Sigmoid colon (tissue), 7 donors: ENCODE data around the gene WFIKKN1. TPM values are rescaled to one million over a fixed set of nuclear protein-coding genes. Genes with fewer than 3 reads are reported as not detected.

ENCODE experiments used
- DNase-seq: peaks from one replicate; pipeline ENCODE4 v3.0.0-alpha.2; 2019
- H3K27ac ChIP-seq, 4 donors: fragments of 200-600 bp; sonication (generic); one replicate each; pipeline ENCODE4 v1.5.1; 2016 to 2019; ENCODE audit warnings: mild to moderate bottlenecking in 1 of 4
- H3K27me3 ChIP-seq, 3 donors: fragments of 200-600 bp; sonication (generic); one replicate each; pipeline ENCODE4 v1.5.1; 2019; ENCODE audit warnings: mild to moderate bottlenecking in 1 of 3
- H3K36me3 ChIP-seq, 4 donors: fragments of 200-600 bp; sonication (generic); one replicate each; pipeline ENCODE4 v1.5.1; 2016 to 2019
- H3K4me1 ChIP-seq, 4 donors: fragments of 200-600 bp; sonication (generic); one replicate each; pipeline ENCODE4 v1.5.1; 2017 to 2019
- H3K4me3 ChIP-seq, 4 donors: fragments of 200-600 bp; sonication (generic); one replicate each; pipeline ENCODE4 v1.5.1; 2017 to 2019; ENCODE audit warnings: mild to moderate bottlenecking in 2 of 4, moderate library complexity in 1 of 4
- H3K9me3 ChIP-seq, 4 donors: fragments of 200-600 bp in 3 of 4; sonication (generic) in 3 of 4; one replicate each; pipeline versions ENCODE4 v1.5.1 to v1.6.1; 2013 to 2019
- EP300 ChIP-seq, 4 donors: sonication (generic); formaldehyde crosslinking; IDR thresholded peaks; one replicate each; pipeline ENCODE4 v1.6.1; 2017; ENCODE audit warnings: antibody characterized with exemption in 4 of 4
- POLR2A ChIP-seq, 2 donors: fragments of 450-650 bp; IDR thresholded peaks; one replicate each; pipeline ENCODE4 v1.6.1; 2016; ENCODE audit warnings: antibody characterized with exemption in 2 of 2, mild to moderate bottlenecking in 2 of 2, moderate library complexity in 2 of 2
- POLR2AphosphoS5 ChIP-seq, 4 donors: sonication (generic); formaldehyde crosslinking; IDR thresholded peaks; one replicate each; pipeline ENCODE4 v1.6.1; 2017; ENCODE audit warnings: antibody characterized with exemption in 4 of 4
- WGBS, 2 donors: extraction: QIAGEN DNeasy Blood & Tissue Kit; methylation state at CpG; one replicate each; pipeline ENCODE4 v1.1.7; 2013; 5-methylcytosine and 5-hydroxymethylcytosine counted together
- intact Hi-C: fragments of 100-400 bp; cut with DNase I; formaldehyde crosslinking; loops from one replicate; pipeline ENCODE4 v1.15.1; 2023
- polyA plus RNA-seq, 3 donors: library from polyadenylated mRNA; stranded (reverse); fragments of 200-250 nt; gene quantifications; one replicate each; pipeline ENCODE4 v1.2.3, GENCODE V29; 2013
- total RNA-seq, 4 donors: library from RNA; depleted of rRNA; stranded (reverse); fragments of >200 nt; gene quantifications; one replicate each; pipeline ENCODE4 v1.1.0, GENCODE V29; 2016
- TF ChIP-seq, protein P1 (sequence below), 4 experiments: fragments of 450-650 bp in 3 of 4; fragments of 200-600 bp in 1 of 4; IDR thresholded peaks; one replicate each; pipeline ENCODE4 v1.5.1; 2016 to 2019; ENCODE audit warnings: antibody characterized with exemption in 4 of 4, mild to moderate bottlenecking in 3 of 4, moderate library complexity in 2 of 4
- donor health status: healthy with polysubstance abuse.
- donor health status: Bipolar disorder and iron deficiency.
- donor health status: healthy.

WFIKKN1 gene
- total and polyA plus RNA-seq, 7 donors, result 0.27 to 1.4 (median 0.49) TPM

DNA sequence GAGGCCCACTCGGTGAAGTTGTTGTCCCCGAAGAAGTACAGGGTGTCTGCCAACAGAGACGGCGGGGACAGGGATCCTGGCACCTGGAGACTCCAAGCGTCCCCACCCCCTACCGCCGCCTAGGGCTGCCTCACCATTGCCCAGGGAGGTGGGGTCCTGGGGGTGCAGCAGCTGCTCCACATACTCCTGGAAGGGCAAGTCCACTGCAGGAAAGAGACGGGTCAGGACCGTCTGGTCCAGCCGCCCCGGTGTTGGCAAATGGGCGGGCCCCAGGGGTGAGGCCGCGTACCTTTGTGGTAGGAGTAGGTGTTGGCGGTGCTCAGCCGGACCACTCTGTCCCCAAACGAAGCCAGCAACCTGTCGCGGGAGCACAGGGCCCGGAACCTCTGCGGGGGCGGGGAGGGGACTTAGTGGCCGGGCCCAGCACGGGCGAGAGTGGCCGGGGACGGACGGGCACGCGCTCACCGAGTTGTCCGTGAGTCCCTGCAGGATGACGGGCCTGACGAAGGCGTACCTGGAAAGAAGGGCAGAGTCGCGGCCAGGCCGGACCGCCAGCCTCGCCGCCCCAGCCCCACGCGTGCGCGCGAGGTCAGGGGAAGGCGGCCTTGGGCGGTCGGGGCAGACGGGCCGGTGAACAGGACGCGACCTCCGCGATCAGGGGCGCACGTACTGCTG is 52.7 kb downstream of the WFIKKN1 start:
- TF ChIP-seq, protein P1, sequence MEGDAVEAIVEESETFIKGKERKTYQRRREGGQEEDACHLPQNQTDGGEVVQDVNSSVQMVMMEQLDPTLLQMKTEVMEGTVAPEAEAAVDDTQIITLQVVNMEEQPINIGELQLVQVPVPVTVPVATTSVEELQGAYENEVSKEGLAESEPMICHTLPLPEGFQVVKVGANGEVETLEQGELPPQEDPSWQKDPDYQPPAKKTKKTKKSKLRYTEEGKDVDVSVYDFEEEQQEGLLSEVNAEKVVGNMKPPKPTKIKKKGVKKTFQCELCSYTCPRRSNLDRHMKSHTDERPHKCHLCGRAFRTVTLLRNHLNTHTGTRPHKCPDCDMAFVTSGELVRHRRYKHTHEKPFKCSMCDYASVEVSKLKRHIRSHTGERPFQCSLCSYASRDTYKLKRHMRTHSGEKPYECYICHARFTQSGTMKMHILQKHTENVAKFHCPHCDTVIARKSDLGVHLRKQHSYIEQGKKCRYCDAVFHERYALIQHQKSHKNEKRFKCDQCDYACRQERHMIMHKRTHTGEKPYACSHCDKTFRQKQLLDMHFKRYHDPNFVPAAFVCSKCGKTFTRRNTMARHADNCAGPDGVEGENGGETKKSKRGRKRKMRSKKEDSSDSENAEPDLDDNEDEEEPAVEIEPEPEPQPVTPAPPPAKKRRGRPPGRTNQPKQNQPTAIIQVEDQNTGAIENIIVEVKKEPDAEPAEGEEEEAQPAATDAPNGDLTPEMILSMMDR (IDR thresholded peaks at IDR 0.05), result no peak
- TF ChIP-seq POLR2A (IDR thresholded peaks at IDR 0.05) (no peak), POLR2AphosphoS5 (IDR thresholded peaks at IDR 0.05) (no peak), EP300 (IDR thresholded peaks at IDR 0.05) (no peak)
- Histone ChIP-seq H3K4me3 (peak overlapping the region; percentile 49 to 83 (median 79)), H3K27ac (peak overlapping the region; percentile 82 to 87 (median 83)), H3K36me3 (peaks cover 14 to 41% (median 21%) of the 10 kb centered on the region in 4 donors), H3K9me3 (no peaks in the 10 kb centered on the region), H3K27me3 (no peaks in the 10 kb centered on the region), H3K4me1 (peaks cover 0 to 70% (median 63%) of the 10 kb centered on the region in 4 donors)
- no peak for DNase-seq
- intact Hi-C loops, result loop anchor here (2.0 to 10.0 kb wide), 2 partner anchors 37 to 1091 kb away; partner anchors contain the start of genes ANTKMT, EME2, MRPS34 and NME3
- WGBS, 2 donors, result 6 to 19% methylated on average over 57 of the region's 57 CpGs

Other genes starting within 250 kb of the WFIKKN1 start
- 10 to 100 TPM; 20.7 to 26.6 (median 22.7) TPM for gene PGAP6, start 249.0 kb upstream of the WFIKKN1 start, total RNA-seq
- gene PGAP6, start 249.0 kb upstream of the WFIKKN1 start, polyA plus RNA-seq, result 100 to 1,000 TPM in 1 of 3 donors, 10 to 100 TPM in 2; 61.9 to 109 (median 70.3) TPM
- gene NME4, start 233.8 kb upstream of the WFIKKN1 start, total RNA-seq, result 100 to 1,000 TPM; 138 to 281 (median 191) TPM
- 10 to 100 TPM; 39.6 to 55.3 (median 46.7) TPM for gene NME4, start 233.8 kb upstream of the WFIKKN1 start, polyA plus RNA-seq
- 10 to 100 TPM; 15.0 to 21.6 (median 16.4) TPM for gene DECR2, start 229.1 kb upstream of the WFIKKN1 start, total RNA-seq
- gene DECR2, start 229.1 kb upstream of the WFIKKN1 start, polyA plus RNA-seq, result 10 to 100 TPM; 30.6 to 39.1 (median 31.9) TPM
- gene RAB11FIP3, start 205.3 kb upstream of the WFIKKN1 start, total RNA-seq, result 10 to 100 TPM; 20.0 to 44.9 (median 28.9) TPM
- 10 to 100 TPM; 10.6 to 24.1 (median 13.2) TPM for gene RAB11FIP3, start 205.3 kb upstream of the WFIKKN1 start, polyA plus RNA-seq
- 10 to 100 TPM; 10.3 to 24.4 (median 16.9) TPM for gene CAPN15, start 103.3 kb upstream of the WFIKKN1 start, total RNA-seq
- 10 to 100 TPM; 35.4 to 85.8 (median 60.1) TPM for gene CAPN15, start 103.3 kb upstream of the WFIKKN1 start, polyA plus RNA-seq
- gene PRR35, start 70.6 kb upstream of the WFIKKN1 start, total RNA-seq, result not detected
- not detected for gene PRR35, start 70.6 kb upstream of the WFIKKN1 start, polyA plus RNA-seq
- 1 to 10 TPM; 1.5 to 4.2 (median 1.7) TPM for gene NHLRC4, start 64.0 kb upstream of the WFIKKN1 start, total RNA-seq
- 1 to 10 TPM in 1 of 3 donors, under 1 TPM in 2; 0.60 to 1.5 (median 0.69) TPM for gene NHLRC4, start 64.0 kb upstream of the WFIKKN1 start, polyA plus RNA-seq
- 10 to 100 TPM; 15.5 to 45.7 (median 22.6) TPM for gene PIGQ, start 61.0 kb upstream of the WFIKKN1 start, total RNA-seq
- gene PIGQ, start 61.0 kb upstream of the WFIKKN1 start, polyA plus RNA-seq, result 10 to 100 TPM; 11.1 to 47.4 (median 12.0) TPM
- 10 to 100 TPM; 16.8 to 32.7 (median 17.9) TPM for gene RAB40C, start 40.9 kb upstream of the WFIKKN1 start, total RNA-seq
- 10 to 100 TPM; 28.8 to 41.2 (median 38.3) TPM for gene RAB40C, start 40.9 kb upstream of the WFIKKN1 start, polyA plus RNA-seq
- gene METTL26, start 5.3 kb downstream of the WFIKKN1 start, total RNA-seq, result 100 to 1,000 TPM; 101 to 163 (median 157) TPM
- 100 to 1,000 TPM in 1 of 3 donors, 10 to 100 TPM in 2; 79.5 to 132 (median 87.1) TPM for gene METTL26, start 5.3 kb downstream of the WFIKKN1 start, polyA plus RNA-seq
- 10 to 100 TPM; 52.1 to 63.4 (median 55.6) TPM for gene MCRIP2, start 10.8 kb downstream of the WFIKKN1 start, total RNA-seq
- gene MCRIP2, start 10.8 kb downstream of the WFIKKN1 start, polyA plus RNA-seq, result 100 to 1,000 TPM; 106 to 132 (median 131) TPM
- gene WDR90, start 18.4 kb downstream of the WFIKKN1 start, total RNA-seq, result 10 to 100 TPM in 3 of 4 donors, 1 to 10 TPM in 1; 6.6 to 37.1 (median 13.7) TPM
- gene WDR90, start 18.4 kb downstream of the WFIKKN1 start, polyA plus RNA-seq, result 10 to 100 TPM in 1 of 3 donors, 1 to 10 TPM in 2; 5.4 to 49.0 (median 7.2) TPM
- gene RHOT2, start 37.1 kb downstream of the WFIKKN1 start, total RNA-seq, result 10 to 100 TPM; 35.3 to 58.8 (median 48.8) TPM
- gene RHOT2, start 37.1 kb downstream of the WFIKKN1 start, polyA plus RNA-seq, result 100 to 1,000 TPM in 1 of 3 donors, 10 to 100 TPM in 2; 48.3 to 159 (median 52.9) TPM
- gene RHBDL1, start 44.7 kb downstream of the WFIKKN1 start, total RNA-seq, result 1 to 10 TPM in 2 of 4 donors, under 1 TPM in 1, not detected in 1; 0.68 to 6.1 (median 1.5) TPM
- 1 to 10 TPM in 1 of 3 donors, under 1 TPM in 1, not detected in 1; 0.46 to 5.6 TPM for gene RHBDL1, start 44.7 kb downstream of the WFIKKN1 start, polyA plus RNA-seq
- gene STUB1, start 49.4 kb downstream of the WFIKKN1 start, total RNA-seq, result 100 to 1,000 TPM; 109 to 183 (median 174) TPM
- 100 to 1,000 TPM; 104 to 136 (median 122) TPM for gene STUB1, start 49.4 kb downstream of the WFIKKN1 start, polyA plus RNA-seq
- 10 to 100 TPM; 52.8 to 93.4 (median 73.8) TPM for gene JMJD8, start 53.3 kb downstream of the WFIKKN1 start, total RNA-seq
- 10 to 100 TPM; 18.7 to 49.3 (median 22.2) TPM for gene JMJD8, start 53.3 kb downstream of the WFIKKN1 start, polyA plus RNA-seq
- gene WDR24, start 59.4 kb downstream of the WFIKKN1 start, total RNA-seq, result 10 to 100 TPM in 2 of 4 donors, 1 to 10 TPM in 2; 6.4 to 17.7 (median 9.9) TPM
- gene WDR24, start 59.4 kb downstream of the WFIKKN1 start, polyA plus RNA-seq, result 1 to 10 TPM; 2.4 to 9.8 (median 3.5) TPM
- 1 to 10 TPM in 3 of 4 donors, under 1 TPM in 1; 0.16 to 1.6 (median 1.4) TPM for gene FBXL16, start 74.8 kb downstream of the WFIKKN1 start, total RNA-seq
- gene FBXL16, start 74.8 kb downstream of the WFIKKN1 start, polyA plus RNA-seq, result 1 to 10 TPM in 1 of 3 donors, under 1 TPM in 1, not detected in 1; 0.60 to 2.4 TPM
- gene METRN, start 84.1 kb downstream of the WFIKKN1 start, total RNA-seq, result 10 to 100 TPM; 27.8 to 49.9 (median 32.2) TPM
- gene METRN, start 84.1 kb downstream of the WFIKKN1 start, polyA plus RNA-seq, result 10 to 100 TPM; 16.5 to 32.8 (median 31.8) TPM
- gene ANTKMT, start 90.2 kb downstream of the WFIKKN1 start, total RNA-seq, result 10 to 100 TPM; 27.1 to 53.1 (median 39.5) TPM
- gene ANTKMT, start 90.2 kb downstream of the WFIKKN1 start, polyA plus RNA-seq, result 10 to 100 TPM; 18.6 to 38.1 (median 21.3) TPM
- gene CCDC78, start 95.5 kb downstream of the WFIKKN1 start, total RNA-seq, result under 1 TPM in 1 of 4 donors, not detected in 3; 0.49 TPM
- gene CCDC78, start 95.5 kb downstream of the WFIKKN1 start, polyA plus RNA-seq, result 1 to 10 TPM in 1 of 3 donors, not detected in 2; 3.4 TPM
- 1 to 10 TPM; 2.6 to 4.6 (median 3.8) TPM for gene HAGHL, start 96.1 kb downstream of the WFIKKN1 start, total RNA-seq
- gene HAGHL, start 96.1 kb downstream of the WFIKKN1 start, polyA plus RNA-seq, result 10 to 100 TPM in 1 of 3 donors, 1 to 10 TPM in 1, under 1 TPM in 1; 0.92 to 10.5 (median 1.2) TPM
- 10 to 100 TPM; 18.9 to 28.5 (median 23.8) TPM for gene CIAO3, start 110.0 kb downstream of the WFIKKN1 start, total RNA-seq
- 10 to 100 TPM; 18.6 to 51.0 (median 25.4) TPM for gene CIAO3, start 110.0 kb downstream of the WFIKKN1 start, polyA plus RNA-seq
- under 1 TPM in 1 of 4 donors, not detected in 3; 0.54 TPM for gene MSLN, start 129.7 kb downstream of the WFIKKN1 start, total RNA-seq
- 1 to 10 TPM; 1.2 to 3.5 (median 1.2) TPM for gene MSLN, start 129.7 kb downstream of the WFIKKN1 start, polyA plus RNA-seq
- gene RPUSD1, start 157.4 kb downstream of the WFIKKN1 start, total RNA-seq, result 10 to 100 TPM; 10.7 to 20.2 (median 13.2) TPM
- gene RPUSD1, start 157.4 kb downstream of the WFIKKN1 start, polyA plus RNA-seq, result 10 to 100 TPM; 14.4 to 31.1 (median 17.3) TPM
- 1 to 10 TPM; 2.8 to 7.7 (median 5.1) TPM for gene CHTF18, start 157.6 kb downstream of the WFIKKN1 start, total RNA-seq
- 10 to 100 TPM in 1 of 3 donors, 1 to 10 TPM in 2; 1.8 to 29.2 (median 1.8) TPM for gene CHTF18, start 157.6 kb downstream of the WFIKKN1 start, polyA plus RNA-seq
- gene GNG13, start 169.7 kb downstream of the WFIKKN1 start, total RNA-seq, result not detected
- gene GNG13, start 169.7 kb downstream of the WFIKKN1 start, polyA plus RNA-seq, result 1 to 10 TPM in 1 of 3 donors, under 1 TPM in 2; 0.47 to 1.2 (median 0.92) TPM